Measurements from ENCODE around the gene FGD4. TPM values are rescaled to one million over a fixed set of nuclear protein-coding genes. Genes with fewer than 3 reads are reported as not detected.

Gene FGD4
- total and polyA plus RNA-seq, 2 of the 4 experiments (the other 2 are of a cell fraction) = 2.1 to 8.8 TPM

GRCh38 chr12:32516230-32516629 is 116.9 kb downstream of the FGD4 start:
- dilution Hi-C loops (cut with HindIII; ENCODE audit: low sequenced_read_pairs, unreplicated experiment) = no loop called here
- DNase-seq (no peak), ATAC-seq (ENCODE audit: low read depth) (no peak)
- ChIA-PET CTCF (no interaction called here), POLR2A (ENCODE audit: unreplicated experiment) (interaction anchor here (0.6 kb wide), 1 partner anchor 21 kb away, joined by 3 read pairs; no protein-coding TSS in a partner anchor)
- Histone ChIP-seq H3K27ac (ENCODE audit: insufficient read depth, low read length) (no peak overlapping the region), H3K4ac (ENCODE audit: low read depth, low read length) (no peak overlapping the region), H3K9me3 (ENCODE audit: control insufficient read depth, insufficient read depth, low read length) (no peaks in the 10 kb centered on the region), H3K4me3 (ENCODE audit: insufficient read depth, low read depth, low read length) (no peak overlapping the region), H3K18ac (ENCODE audit: low read depth, low read length) (no peak overlapping the region), H3K27me3 (ENCODE audit: control insufficient read depth, insufficient read depth, low read length) (peaks cover 6% of the 10 kb centered on the region), H3K14ac (replicated peaks; ENCODE audit: low read depth, low read length) (no peak overlapping the region), H2BK120ac (ENCODE audit: low read depth, low read length) (no peak overlapping the region), H3K23ac (ENCODE audit: low read depth, low read length) (no peak overlapping the region), H3K36me3 (ENCODE audit: control insufficient read depth, insufficient read depth, low read length) (no peaks in the 10 kb centered on the region), H2AFZ (replicated peaks; ENCODE audit: low read length, poor library complexity) (no peak overlapping the region), H2BK20ac (ENCODE audit: low read depth, low read length) (no peak overlapping the region), H2BK5ac (ENCODE audit: low read depth, low read length, poor library complexity, severe bottlenecking) (no peak overlapping the region), H3K79me1 (ENCODE audit: low read depth in 1 of 2, low read length in 2 of 2) (no peaks in the 10 kb centered on the region), H3K9ac (ENCODE audit: low read depth, low read length) (no peak overlapping the region), H2AK5ac (ENCODE audit: low read depth, low read length) (no peak overlapping the region), H4K20me1 (ENCODE audit: insufficient read depth, low read length) (no peaks in the 10 kb centered on the region), H4K8ac (ENCODE audit: low read depth in 2 of 2, low read length in 2 of 2) (no peak overlapping the region), H3K4me1 (ENCODE audit: control insufficient read depth, insufficient read depth, low read length) (no peaks in the 10 kb centered on the region), H3K4me2 (ENCODE audit: low read depth, low read length) (no peak overlapping the region), H3K9me1 (ENCODE audit: insufficient read depth, low read length) (0 out of 2 replicates have a peak, but pooled peaks cover 2% of the 10 kb centered on the region), H3K56ac (ENCODE audit: extremely low read depth, insufficient read depth, low read length) (no peak overlapping the region), H2BK15ac (ENCODE audit: low read depth, low read length) (no peak overlapping the region), H4K91ac (ENCODE audit: insufficient read depth, low read depth, low read length) (no peak overlapping the region), H2AK9ac (replicated peaks; ENCODE audit: low read depth, low read length, poor library complexity) (no peak overlapping the region), H4K5ac (ENCODE audit: low read depth, low read length) (no peak overlapping the region)
- TF ChIP-seq RAD21 (IDR thresholded peaks at IDR 0.05; ENCODE audit: low read length) (no peak), MAZ (IDR thresholded peaks at IDR 0.05; ENCODE audit: borderline replicate concordance, low read depth, low read length) (no peak), RCOR1 (IDR thresholded peaks at IDR 0.05; ENCODE audit: insufficient replicate concordance, low read length) (no peak), NFE2L2 (IDR thresholded peaks at IDR 0.05; ENCODE audit: low read depth, low read length) (no peak), CTCF (conservative IDR thresholded peaks at IDR 0.05; ENCODE audit: low read depth, low read length) (no peak), CHD1 (IDR thresholded peaks at IDR 0.05; ENCODE audit: low read depth, low read length) (no peak), POLR2A (IDR thresholded peaks at IDR 0.05; ENCODE audit: low read depth, low read length) (no peak), ELK1 (IDR thresholded peaks at IDR 0.05; ENCODE audit: borderline replicate concordance, low read depth, low read length) (no peak)
- no TSS peak for BruUV-seq (replicated peaks)
- WGBS, 2 experiments (ENCODE audit: extremely low coverage in 2 of 2, insufficient read length in 1 of 2) = no CpG with 5 or more reads among the region's 2 CpGs
- intact Hi-C loops (cut with micrococcal nuclease) = no loop called here
- in situ Hi-C loops (cut with MboI; ENCODE audit: low sequenced_read_pairs) = no loop called here

All from IMR-90 (cell line).